A549 (cell line): ENCODE measurements around the gene NYNRIN. TPM values are rescaled to one million over a fixed set of nuclear protein-coding genes. Genes with fewer than 3 reads are reported as not detected.
A peak's percentile ranks its signal among the peaks of the same experiment; 100 is the strongest.
"Not testable (repeated sequence)": the region's sequence is repeated elsewhere in the genome, so short reads cannot be mapped to it uniquely, and the experiment has no call there.

ENCODE experiments used
- ATAC-seq, 2 experiments: fragments of 200-7000 bp in 1 of 2; fragments of >200 bp in 1 of 2; cut with Nextera tagmentation in 1 of 2; cut with Tn5 transposase in 1 of 2; 3 replicates each; pipeline versions ENCODE4 v1.8.0 to v1.9.1; 2018 to 2020; ENCODE audit warnings: mild to moderate bottlenecking in 1 of 2, moderate library complexity in 1 of 2
- CTCF ChIA-PET: fragments of 300-600 bp; sonication (Branson Sonifier 250); formaldehyde crosslinking; extraction: SDS; loops from one replicate; lab custom pipeline; 2021; ENCODE audit warnings: antibody characterized with exemption, inconsistent platforms; lab: Yijun Ruan, JAX
- POLR2A ChIA-PET: fragments of 350-600 bp; formaldehyde crosslinking; extraction: SDS; loops from one replicate; lab custom pipeline; 2021; ENCODE audit warnings: antibody characterized with exemption, inconsistent platforms; lab: Yijun Ruan, JAX
- DNase-seq, 2 experiments: peaks; one replicate each; pipeline versions ENCODE4 v3.0.0 to v3.0.0-alpha.2; 2011 to 2016; ENCODE audit warnings: low read depth in 1 of 2, low spot score in 1 of 2
- FAIRE-seq: peaks from 2 replicates; lab custom pipeline; 2011; peaks lifted over from hg19 to GRCh38; lab: Jason Lieb, UNC
- H3K27ac ChIP-seq, 2 experiments: fragments of >200 bp; sonication (Bioruptor Twin); formaldehyde crosslinking; 3 replicates each; pipeline ENCODE4 v1.5.1; 2016 to 2017
- H3K4me1 ChIP-seq: fragments of >200 bp; sonication (Bioruptor Twin); formaldehyde crosslinking; 3 replicates; pipeline ENCODE4 v1.6.1; 2016
- H3K4me2 ChIP-seq: fragments of >200 bp; sonication (Bioruptor Twin); formaldehyde crosslinking; 3 replicates; pipeline ENCODE4 v1.6.1; 2016
- H3K4me3 ChIP-seq: fragments of >200 bp; sonication (Bioruptor Twin); formaldehyde crosslinking; 3 replicates; pipeline ENCODE4 v1.5.1; 2016
- H3K9me3 ChIP-seq: fragments of >200 bp; sonication (Bioruptor Twin); formaldehyde crosslinking; 3 replicates; pipeline ENCODE4 v1.6.1; 2016
- BHLHE40 ChIP-seq: IDR thresholded peaks from 2 replicates; pipeline ENCODE4 v1.6.1; 2012; ENCODE audit warnings: low read depth, low read length, inconsistent platforms
- CBX2 ChIP-seq: fragments of 200-600 bp; sonication (generic); IDR thresholded peaks from 2 replicates; pipeline ENCODE4 v1.6.1; 2016; ENCODE audit warnings: low read depth, mild to moderate bottlenecking, borderline replicate concordance
- CEBPB ChIP-seq, 2 experiments: fragments of >200 bp in 1 of 2; sonication (Bioruptor Twin) in 1 of 2; formaldehyde crosslinking in 1 of 2; IDR thresholded peaks; 2 replicates each; pipeline ENCODE4 v1.6.1; 2012 to 2016
- FOSL2 ChIP-seq, 2 experiments: fragments of 450-650 bp in 1 of 2; fragments of >200 bp in 1 of 2; sonication (Bioruptor Twin) in 1 of 2; formaldehyde crosslinking; IDR thresholded peaks; 2 replicates each; pipeline versions ENCODE4 v1.5.0 to v1.6.1; 2016 to 2020; ENCODE audit warnings: mild to moderate bottlenecking in 1 of 2, moderate library complexity in 1 of 2
- HDAC2 ChIP-seq: fragments of 200-600 bp; sonication (generic); IDR thresholded peaks from 2 replicates; pipeline ENCODE4 v1.6.1; 2016
- JUNB ChIP-seq: fragments of >200 bp; sonication (Bioruptor Twin); formaldehyde crosslinking; IDR thresholded peaks from 2 replicates; pipeline ENCODE4 v1.6.1; 2016
- MAX ChIP-seq: IDR thresholded peaks from 2 replicates; pipeline ENCODE4 v1.6.1; 2012
- NPAS2 ChIP-seq: fragments of 250-450 bp; sonication (Bioruptor Pico); IDR thresholded peaks from 2 replicates; pipeline ENCODE4 v1.8.0; 2022; ENCODE audit warnings: mild to moderate bottlenecking, moderate library complexity, borderline replicate concordance
- REST ChIP-seq: fragments of 200-600 bp; sonication (generic); IDR thresholded peaks from 2 replicates; pipeline ENCODE4 v1.6.1; 2016; ENCODE audit warnings: antibody characterized with exemption, mild to moderate bottlenecking, moderate library complexity
- RFX5 ChIP-seq: fragments of 450-650 bp; IDR thresholded peaks from 2 replicates; pipeline ENCODE4 v1.7.1; 2014; ENCODE audit warnings: antibody characterized with exemption, mild to moderate bottlenecking, moderate library complexity
- SMC3 ChIP-seq: fragments of >200 bp; sonication (Bioruptor Twin); formaldehyde crosslinking; IDR thresholded peaks from 3 replicates; pipeline ENCODE4 v1.6.1; 2018; ENCODE audit warnings: inconsistent platforms
- ZC3H11A ChIP-seq: fragments of 450-650 bp; IDR thresholded peaks from 2 replicates; pipeline ENCODE4 v1.6.1; 2014; ENCODE audit warnings: antibody characterized with exemption, mild to moderate bottlenecking
- WGBS: methylation state at CpG from one replicate; pipeline ENCODE4 v1.1.6; 2017; ENCODE audit errors: missing lambda C conversion rate; 5-methylcytosine and 5-hydroxymethylcytosine counted together
- polyA plus RNA-seq, 4 experiments: library from polyadenylated mRNA; depleted of rRNA in 3 of 4; stranded (reverse); fragments of >200 nt; fragmentation: RNase III in 1 of 4; extraction: RNeasy Plus Mini Kit Qiagen cat#74134 plus additional on column Dnase treatment in 1 of 4; gene quantifications; 2 replicates in 3 of 4; 3 replicates in 1 of 4; pipeline ENCODE4 v1.2.3, GENCODE V29; 2011 to 2017
- TF ChIP-seq, protein P1 (sequence below): fragments of >200 bp; sonication (Bioruptor Twin); formaldehyde crosslinking; IDR thresholded peaks from 2 replicates; pipeline ENCODE4 v1.6.1; 2016
- TF ChIP-seq, protein P2 (sequence below): fragments of >200 bp; sonication (Bioruptor Twin); formaldehyde crosslinking; IDR thresholded peaks from 3 replicates; pipeline ENCODE4 v1.6.1; 2016
- TF ChIP-seq, protein P3 (sequence below): IDR thresholded peaks from 2 replicates; pipeline ENCODE4 v1.6.1; 2012; ENCODE audit warnings: low read depth, borderline replicate concordance

Gene NYNRIN
- polyA plus RNA-seq, 2 of the 4 experiments (the other 2 are of a cell fraction): 0.19 to 0.44 TPM

DNA sequence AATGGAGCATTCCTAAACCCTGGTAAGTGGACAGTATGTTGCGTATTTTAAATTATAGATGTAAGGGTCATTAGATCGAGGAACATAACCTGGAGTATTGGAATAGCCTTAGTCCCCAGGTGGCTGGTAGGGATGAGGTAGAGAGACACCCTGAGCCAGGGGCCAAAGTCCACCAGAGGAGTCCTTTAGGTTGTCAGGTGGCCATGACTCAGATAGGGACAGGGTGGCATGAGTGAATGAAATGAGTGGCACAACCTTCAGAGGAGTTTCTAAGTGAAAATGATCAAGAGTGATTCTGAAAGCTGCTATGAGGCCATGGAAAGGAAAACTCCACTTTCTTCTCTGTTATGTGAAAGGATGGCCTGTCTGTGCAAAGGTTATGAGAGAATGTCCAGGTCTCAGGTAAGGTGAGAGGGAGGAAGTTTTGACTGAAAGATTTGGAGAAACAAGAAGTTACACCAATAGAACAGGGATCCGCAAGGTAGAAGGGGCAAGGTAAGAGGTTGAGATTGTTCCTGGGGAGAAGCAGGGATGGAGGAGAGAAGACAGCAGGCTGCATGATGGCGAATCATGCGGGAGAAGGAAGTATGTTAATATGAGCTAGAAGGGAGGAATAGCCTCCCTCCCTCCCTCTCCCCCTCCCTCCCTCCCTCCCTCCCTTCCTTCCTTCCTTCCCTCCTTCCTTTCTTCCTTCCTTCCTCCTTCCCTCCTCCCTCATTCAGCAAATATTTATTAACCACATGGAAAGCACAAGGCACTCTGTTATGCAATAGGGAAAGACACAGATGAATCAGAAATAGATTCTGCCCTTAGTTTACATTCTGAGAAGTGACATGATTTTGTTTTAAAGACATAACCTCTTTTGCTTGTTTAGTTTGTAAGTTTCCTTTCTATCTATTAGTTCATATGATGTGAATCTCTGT lies 45.0 kb upstream of the NYNRIN start:
- Histone ChIP-seq H3K27ac (peak overlapping the region; percentile 25 to 33; a peak in 4 of 6 replicates), H3K4me1 (peaks cover 17% of the 10 kb centered on the region), H3K4me2 (peak overlapping the region; percentile 57), H3K9me3 (no peaks in the 10 kb centered on the region), H3K4me3 (no peak overlapping the region)
- 77% methylated on average over 5 of the region's 5 CpGs for WGBS
- DNase-seq: no peak
- POLR2A ChIA-PET: interaction anchor here (0.6 kb wide), 1 partner anchor 8 kb away, joined by 3 read pairs; no protein-coding TSS in a partner anchor
- TF ChIP-seq MAX (no peak), HDAC2 (no peak), SMC3 (no peak), CEBPB (IDR thresholded peaks at IDR 0.05) (peak; percentile 51 to 59; a peak in 3 of 4 replicates)
- TF ChIP-seq, protein P1, sequence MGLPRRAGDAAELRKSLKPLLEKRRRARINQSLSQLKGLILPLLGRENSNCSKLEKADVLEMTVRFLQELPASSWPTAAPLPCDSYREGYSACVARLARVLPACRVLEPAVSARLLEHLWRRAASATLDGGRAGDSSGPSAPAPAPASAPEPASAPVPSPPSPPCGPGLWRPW: no peak
- peak; percentile 38 to 74; a peak in 4 of 6 replicates for ATAC-seq
- FAIRE-seq: no peak
- CTCF ChIA-PET: interaction anchor here (0.6 to 6.0 kb wide), 7 partner anchors 12 to 83 kb away, joined by 3 to 35 read pairs (median 4); partner anchors contain the start of gene ADCY4

GRCh38 chr14:24354482-24354825 lies 44.3 kb upstream of the NYNRIN start:
- FAIRE-seq, ATAC-seq, H3K9me3 ChIP-seq, POLR2A ChIA-PET, H3K4me3 ChIP-seq, DNase-seq: not testable (repeated sequence)
- Histone ChIP-seq H3K27ac (0 out of 6 replicates have a peak overlapping the region, but pooled peaks of 1 of the 2 experiments have one; percentile 14), H3K4me1 (peaks cover 17% of the 10 kb centered on the region), H3K4me2 (peak overlapping the region; percentile 57)
- CTCF ChIA-PET: interaction anchor here (0.6 to 6.0 kb wide), 4 partner anchors 12 to 26 kb away, joined by 3 to 35 read pairs (median 6); partner anchors contain the start of gene ADCY4
- WGBS: 64% methylated on average over 3 of the region's 3 CpGs

DNA sequence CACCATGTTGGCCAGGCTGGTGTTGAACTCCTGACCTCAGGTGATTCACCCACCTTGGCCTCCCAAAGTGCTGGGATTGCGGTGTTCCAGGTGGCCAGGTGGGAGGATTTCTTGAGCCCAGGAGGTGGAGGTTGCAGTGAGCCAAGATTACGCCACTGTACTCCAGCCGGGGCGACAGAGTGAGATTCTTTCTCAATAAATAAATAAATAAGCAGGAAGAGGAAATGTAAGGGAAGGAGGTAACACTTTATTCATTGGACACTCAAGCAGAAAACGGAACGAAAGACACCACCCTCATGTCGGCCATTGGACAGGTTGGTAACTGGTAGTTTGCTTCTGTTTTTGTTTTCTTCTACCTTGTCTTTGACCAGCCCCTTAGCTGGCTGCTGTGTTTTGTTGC lies 43.8 kb upstream of the NYNRIN start:
- POLR2A ChIA-PET: no interaction called here
- H3K4me3 ChIP-seq: no peak overlapping the region
- CTCF ChIA-PET: interaction anchor here (1.0 to 6.0 kb wide), 3 partner anchors 13 to 27 kb away, joined by 4 to 35 read pairs (median 7); partner anchors contain the start of gene ADCY4
- no peak for TF ChIP-seq CBX2
- no peak for TF ChIP-seq FOSL2 (IDR thresholded peaks at IDR 0.05)
- TF ChIP-seq FOSL2 (CRISPR knock-in tag; IDR thresholded peaks at IDR 0.05): no peak
- TF ChIP-seq BHLHE40: no peak
- TF ChIP-seq REST: no peak
- TF ChIP-seq JUNB: no peak
- TF ChIP-seq RFX5: no peak
- TF ChIP-seq NPAS2 (CRISPR knock-in tag): no peak
- TF ChIP-seq, protein P2, sequence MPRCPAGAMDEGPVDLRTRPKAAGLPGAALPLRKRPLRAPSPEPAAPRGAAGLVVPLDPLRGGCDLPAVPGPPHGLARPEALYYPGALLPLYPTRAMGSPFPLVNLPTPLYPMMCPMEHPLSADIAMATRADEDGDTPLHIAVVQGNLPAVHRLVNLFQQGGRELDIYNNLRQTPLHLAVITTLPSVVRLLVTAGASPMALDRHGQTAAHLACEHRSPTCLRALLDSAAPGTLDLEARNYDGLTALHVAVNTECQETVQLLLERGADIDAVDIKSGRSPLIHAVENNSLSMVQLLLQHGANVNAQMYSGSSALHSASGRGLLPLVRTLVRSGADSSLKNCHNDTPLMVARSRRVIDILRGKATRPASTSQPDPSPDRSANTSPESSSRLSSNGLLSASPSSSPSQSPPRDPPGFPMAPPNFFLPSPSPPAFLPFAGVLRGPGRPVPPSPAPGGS: no peak
- TF ChIP-seq, protein P3, sequence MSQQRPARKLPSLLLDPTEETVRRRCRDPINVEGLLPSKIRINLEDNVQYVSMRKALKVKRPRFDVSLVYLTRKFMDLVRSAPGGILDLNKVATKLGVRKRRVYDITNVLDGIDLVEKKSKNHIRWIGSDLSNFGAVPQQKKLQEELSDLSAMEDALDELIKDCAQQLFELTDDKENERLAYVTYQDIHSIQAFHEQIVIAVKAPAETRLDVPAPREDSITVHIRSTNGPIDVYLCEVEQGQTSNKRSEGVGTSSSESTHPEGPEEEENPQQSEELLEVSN: no peak
- no peak for TF ChIP-seq ZC3H11A
- H3K27ac ChIP-seq: no peak overlapping the region
- H3K4me2 ChIP-seq: no peak overlapping the region; the same call in 2 of the 3 replicates
- WGBS: 87% methylated on average over 7 of the region's 7 CpGs
- peaks cover 17% of the 10 kb centered on the region for H3K4me1 ChIP-seq
- no peaks in the 10 kb centered on the region for H3K9me3 ChIP-seq
- FAIRE-seq (no peak), ATAC-seq (no peak), DNase-seq (no peak)
